ENCODE results near the gene TARP.

TARP gene

GRCh38 chr7:38292442-38292841, 19.0 kb upstream of the TARP start:
- WGBS, 4 donors = 81 to 91% (median 86%) methylated on average over 3 of the region's 3 CpGs
- DNase-seq = no peak
- intact Hi-C loops (cut with DNase I) = no loop called here
- TF ChIP-seq CTCF (IDR thresholded peaks at IDR 0.05) = no peak
- TF ChIP-seq POLR2A (IDR thresholded peaks at IDR 0.05) = no peak
- no peaks in the 10 kb centered on the region for H3K27me3 ChIP-seq
- H3K4me3 ChIP-seq = no peak overlapping the region
- H3K36me3 ChIP-seq (replicated peaks in 1 of 2) = no peaks in the 10 kb centered on the region
- no peak overlapping the region for H3K27ac ChIP-seq
- no peaks in the 10 kb centered on the region for H3K4me1 ChIP-seq (replicated peaks in 1 of 2)
- no peaks in the 10 kb centered on the region for H3K9me3 ChIP-seq (replicated peaks in 1 of 3)

GRCh38 chr7:38291650-38292049, 18.2 kb upstream of the TARP start:
- 87 to 100% (median 94%) methylated on average over 2 of the region's 2 CpGs for WGBS, 4 donors
- Histone ChIP-seq H3K36me3 (replicated peaks in 1 of 2) (no peaks in the 10 kb centered on the region), H3K27ac (no peak overlapping the region), H3K4me3 (no peak overlapping the region), H3K27me3 (no peaks in the 10 kb centered on the region), H3K9me3 (replicated peaks in 1 of 3) (no peaks in the 10 kb centered on the region), H3K4me1 (replicated peaks in 1 of 2) (no peaks in the 10 kb centered on the region)
- intact Hi-C loops (cut with DNase I) = no loop called here
- DNase-seq = no peak
- TF ChIP-seq POLR2A (IDR thresholded peaks at IDR 0.05) (no peak), CTCF (IDR thresholded peaks at IDR 0.05) (no peak)

DNA sequence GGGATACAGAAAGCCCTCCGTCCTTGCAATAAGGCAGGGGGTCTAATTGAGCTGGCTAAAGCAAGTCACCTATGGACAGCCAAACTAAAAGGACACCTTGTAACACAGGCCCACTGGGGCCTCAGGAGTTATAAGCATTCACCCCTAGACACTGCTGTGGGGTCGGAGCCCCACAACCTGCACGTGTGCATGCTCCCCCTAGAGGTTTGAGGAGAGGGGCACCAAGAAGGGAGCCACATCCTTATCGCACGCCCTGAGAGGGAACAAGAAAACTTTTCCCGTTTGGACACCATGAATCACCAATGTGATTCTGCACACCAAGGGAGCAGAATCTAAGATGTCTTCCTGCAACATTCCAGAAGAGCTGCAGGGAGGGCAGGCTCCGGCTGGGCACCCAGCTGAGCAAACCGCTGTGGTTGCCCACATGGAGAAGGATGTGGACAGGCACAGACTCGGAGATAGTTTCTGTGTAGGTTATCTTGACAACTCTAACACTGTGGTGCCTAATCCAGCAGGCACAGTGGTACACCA, 17.7 kb upstream of the TARP start:
- 69 to 85% (median 78%) methylated on average over 8 to 9 of the region's 9 CpGs for WGBS, 4 donors
- Histone ChIP-seq H3K4me3 (no peak overlapping the region), H3K27me3 (no peaks in the 10 kb centered on the region), H3K9me3 (replicated peaks in 1 of 3) (no peaks in the 10 kb centered on the region), H3K4me1 (replicated peaks in 1 of 2) (no peaks in the 10 kb centered on the region), H3K27ac (no peak overlapping the region), H3K36me3 (replicated peaks in 1 of 2) (no peaks in the 10 kb centered on the region)
- no peak for TF ChIP-seq CTCF (IDR thresholded peaks at IDR 0.05)
- TF ChIP-seq POLR2A (IDR thresholded peaks at IDR 0.05) = no peak
- DNase-seq = no peak
- intact Hi-C loops (cut with DNase I) = no loop called here

DNA sequence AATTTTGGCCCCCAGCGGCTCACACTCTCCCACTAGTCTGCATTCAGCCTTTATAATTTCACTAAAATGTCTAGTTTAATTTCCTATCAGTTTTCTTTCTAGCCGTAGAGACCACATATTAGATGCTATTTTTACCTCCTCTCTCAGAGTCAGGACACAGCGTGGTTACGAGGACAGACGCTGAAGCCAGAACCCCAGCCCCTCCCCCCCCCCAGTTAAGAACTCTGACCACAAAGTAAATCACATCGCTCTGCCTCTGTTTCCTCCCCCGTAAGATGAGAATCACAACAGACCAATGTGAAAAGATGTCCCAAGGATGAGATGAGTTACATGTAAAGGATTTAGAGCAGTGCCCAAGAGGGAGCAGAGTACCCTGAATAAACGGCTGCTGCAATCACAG, 11.1 kb upstream of the TARP start:
- no peaks in the 10 kb centered on the region for H3K9me3 ChIP-seq (replicated peaks in 1 of 3)
- H3K4me3 ChIP-seq = no peak overlapping the region
- DNase-seq = no peak
- H3K27ac ChIP-seq = no peak overlapping the region
- TF ChIP-seq POLR2A (IDR thresholded peaks at IDR 0.05) (no peak), CTCF (IDR thresholded peaks at IDR 0.05) (no peak)
- no peaks in the 10 kb centered on the region for H3K27me3 ChIP-seq
- H3K36me3 ChIP-seq (replicated peaks in 1 of 2) = no peaks in the 10 kb centered on the region
- WGBS, 4 donors = 47 to 58% (median 56%) methylated on average over 8 of the region's 8 CpGs
- H3K4me1 ChIP-seq (replicated peaks in 1 of 2) = no peaks in the 10 kb centered on the region
- intact Hi-C loops (cut with DNase I) = no loop called here
